Kidney (tissue), 14 donors: ENCODE data around the gene IRX4. TPM values are rescaled to one million over a fixed set of nuclear protein-coding genes. Genes with fewer than 3 reads are reported as not detected.

Experiments used
- DNase-seq, 5 donors: peaks; one replicate each; pipeline ENCODE4 v3.0.0-alpha.2; 2013 to 2020
- FAIRE-seq: peaks from 2 replicates; lab custom pipeline; 2012; peaks lifted over from hg19 to GRCh38; lab: Jason Lieb, UNC
- H3K27ac ChIP-seq, 2 donors: one replicate each; pipeline ENCODE4 v1.7.0; 2013; ENCODE audit warnings: low read depth in 2 of 2, low read length in 2 of 2, inconsistent platforms in 1 of 2
- H3K27me3 ChIP-seq: one replicate; pipeline ENCODE4 v1.7.1; 2013; ENCODE audit warnings: low read length, inconsistent platforms; ENCODE audit not compliant: control insufficient read depth, insufficient read depth
- H3K36me3 ChIP-seq, 3 donors: one replicate each; pipeline versions ENCODE4 v1.7.0 to v1.7.1; 2013; ENCODE audit warnings: low read length in 3 of 3, control low read depth in 1 of 3, inconsistent platforms in 1 of 3; ENCODE audit not compliant: insufficient read depth in 3 of 3, control insufficient read depth in 2 of 3
- H3K4me1 ChIP-seq, 3 donors: one replicate each; pipeline versions ENCODE4 v1.7.0 to v1.7.1; 2013; ENCODE audit warnings: low read length in 3 of 3, inconsistent platforms in 1 of 3, low read depth in 1 of 3; ENCODE audit not compliant: control insufficient read depth in 2 of 3, insufficient read depth in 2 of 3
- H3K4me3 ChIP-seq, 3 donors: one replicate each; pipeline versions ENCODE4 v1.7.0 to v1.8.1; 2013; ENCODE audit warnings: low read length in 3 of 3, control low read depth in 1 of 3, inconsistent platforms in 1 of 3
- H3K9ac ChIP-seq, 3 donors: one replicate each; pipeline versions ENCODE4 v1.7.0 to v1.7.1; 2013; ENCODE audit warnings: low read length in 3 of 3, control low read depth in 1 of 3, inconsistent platforms in 1 of 3
- H3K9me3 ChIP-seq, 3 donors: one replicate each; pipeline versions ENCODE4 v1.7.0 to v1.7.1; 2013; ENCODE audit warnings: low read length in 3 of 3, control low read depth in 1 of 3, inconsistent platforms in 1 of 3; ENCODE audit not compliant: control insufficient read depth in 2 of 3, insufficient read depth in 1 of 3
- CTCF ChIP-seq: IDR thresholded peaks from 3 replicates; pipeline ENCODE4 v1.5.1; 2012; ENCODE audit warnings: mild to moderate bottlenecking, moderate library complexity, borderline replicate concordance; ENCODE audit not compliant: insufficient read depth; ENCODE audit errors: extremely low read depth
- intact Hi-C: fragments of 100-400 bp; cut with DNase I; formaldehyde crosslinking; loops from one replicate; pipeline ENCODE4 v1.11.1; 2022
- polyA plus RNA-seq: library from polyadenylated mRNA; stranded (reverse); fragments of 350-450 nt; fragmentation: Illumina TruSeq; extraction: RNeasy Lipid Tissue Mini Kit (QIAGEN cat#74804); gene quantifications from one replicate; pipeline ENCODE4 v1.2.3, GENCODE V29; 2014; ENCODE audit warnings: low read depth, low replicate concordance; ENCODE audit not compliant: insufficient read depth
- total RNA-seq: library from RNA; stranded (reverse); fragmentation: NEBNext Ultra II Directional; extraction: Animal tissue kit (Norgen Biotek cat#: 25700); gene quantifications from one replicate; pipeline ENCODE4 v1.2.1, GENCODE V29; 2021
- donor health status: control.
- donor health status: control.
- donor health status: control.
- donor health status: control.
- donor health status: control.
- donor health status: DM: yes; HTN: yes; CAD: no.
- donor health status: Normal renal cell carcinoma (clear cell type).

The IRX4 gene
- total and polyA plus RNA-seq, 2 donors from 2014 or later, result not detected

- H3K4me1 ChIP-seq, result no peaks in the 10 kb centered on the region
- intact Hi-C loops, result no loop called here
- H3K9ac ChIP-seq, result no peak overlapping the region
- DNase-seq (peak in 1 of 5 donors; percentile 52), FAIRE-seq (no peak)
- H3K27me3 ChIP-seq, result peaks cover 25% of the 10 kb centered on the region
- no peak for TF ChIP-seq CTCF
- H3K9me3 ChIP-seq, result no peaks in the 10 kb centered on the region
- no peaks in the 10 kb centered on the region for H3K36me3 ChIP-seq
- no peak overlapping the region for H3K4me3 ChIP-seq
- no peak overlapping the region for H3K27ac ChIP-seq
Measured at GRCh38 chr5:1885404-1885755, 2.7 kb upstream of the IRX4 start.

GRCh38 chr5:1884678-1885403 lies 2.1 kb upstream of the IRX4 start:
- no peak for FAIRE-seq
- no peaks in the 10 kb centered on the region for H3K4me1 ChIP-seq
- intact Hi-C loops, result no loop called here
- H3K4me3 ChIP-seq, result no peak overlapping the region
- TF ChIP-seq CTCF, result no peak
- H3K9ac ChIP-seq, result no peak overlapping the region
- H3K9me3 ChIP-seq, result no peaks in the 10 kb centered on the region
- peaks cover 31% of the 10 kb centered on the region for H3K27me3 ChIP-seq
- no peak overlapping the region for H3K27ac ChIP-seq
- H3K36me3 ChIP-seq, result no peaks in the 10 kb centered on the region
- DNase-seq, result peak in 1 of 5 donors; percentile 60

- Histone ChIP-seq H3K9me3 (no peaks in the 10 kb centered on the region), H3K27ac (no peak overlapping the region), H3K27me3 (peaks cover 33% of the 10 kb centered on the region), H3K36me3 (no peaks in the 10 kb centered on the region), H3K4me1 (no peaks in the 10 kb centered on the region), H3K9ac (no peak overlapping the region), H3K4me3 (no peak overlapping the region)
- FAIRE-seq, result no peak
- intact Hi-C loops, result no loop called here
- no peak for TF ChIP-seq CTCF
- peak in 1 of 5 donors; percentile 29 for DNase-seq
Measured at GRCh38 chr5:1883925-1884677, 1.4 kb upstream of the IRX4 start.
